Measurements from ENCODE around the gene EIF4B.

- TF ChIP-seq, protein P1, sequence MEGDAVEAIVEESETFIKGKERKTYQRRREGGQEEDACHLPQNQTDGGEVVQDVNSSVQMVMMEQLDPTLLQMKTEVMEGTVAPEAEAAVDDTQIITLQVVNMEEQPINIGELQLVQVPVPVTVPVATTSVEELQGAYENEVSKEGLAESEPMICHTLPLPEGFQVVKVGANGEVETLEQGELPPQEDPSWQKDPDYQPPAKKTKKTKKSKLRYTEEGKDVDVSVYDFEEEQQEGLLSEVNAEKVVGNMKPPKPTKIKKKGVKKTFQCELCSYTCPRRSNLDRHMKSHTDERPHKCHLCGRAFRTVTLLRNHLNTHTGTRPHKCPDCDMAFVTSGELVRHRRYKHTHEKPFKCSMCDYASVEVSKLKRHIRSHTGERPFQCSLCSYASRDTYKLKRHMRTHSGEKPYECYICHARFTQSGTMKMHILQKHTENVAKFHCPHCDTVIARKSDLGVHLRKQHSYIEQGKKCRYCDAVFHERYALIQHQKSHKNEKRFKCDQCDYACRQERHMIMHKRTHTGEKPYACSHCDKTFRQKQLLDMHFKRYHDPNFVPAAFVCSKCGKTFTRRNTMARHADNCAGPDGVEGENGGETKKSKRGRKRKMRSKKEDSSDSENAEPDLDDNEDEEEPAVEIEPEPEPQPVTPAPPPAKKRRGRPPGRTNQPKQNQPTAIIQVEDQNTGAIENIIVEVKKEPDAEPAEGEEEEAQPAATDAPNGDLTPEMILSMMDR (IDR thresholded peaks at IDR 0.05) = no peak
- TF ChIP-seq EZH2 (IDR thresholded peaks at IDR 0.05) = no peak
Measured at GRCh38 chr12:52977170-52977569, 29.1 kb upstream of the EIF4B start.

Measured in neural progenitor cell (in vitro differentiated cells).